ENCODE results near the gene CYP4F8. TPM values are rescaled to one million over a fixed set of nuclear protein-coding genes. Genes with fewer than 3 reads are reported as not detected.

The CYP4F8 gene
- total and polyA plus RNA-seq, 2 of the 8 experiments (the other 6 are each of a cell fraction or from before 2014, with no cell fraction given), result not detected

- TF ChIP-seq KDM1A (IDR thresholded peaks at IDR 0.05; ENCODE audit: borderline replicate concordance, low read length) (no peak), EGR1 (IDR thresholded peaks at IDR 0.05; ENCODE audit: borderline replicate concordance, low read depth, low read length) (no peak)
Measured at GRCh38 chr19:15570420-15570819, 44.6 kb upstream of the CYP4F8 start (continued).
